PC-9 (cell line): ENCODE results near the gene SAMD11.

ENCODE experiments used
- EZH2 ChIP-seq: fragments of 200-600 bp; sonication (generic); IDR thresholded peaks from 2 replicates; pipeline ENCODE4 v1.8.0; 2017; ENCODE audit warnings: antibody characterized with exemption, low read depth
- TF ChIP-seq, protein P1 (sequence below): fragments of 200-600 bp; sonication (generic); conservative IDR thresholded peaks from 2 replicates; pipeline ENCODE4 v1.6.1; 2017; ENCODE audit warnings: mixed run types, antibody characterized with exemption, mild to moderate bottlenecking, moderate library complexity

- TF ChIP-seq, protein P1, sequence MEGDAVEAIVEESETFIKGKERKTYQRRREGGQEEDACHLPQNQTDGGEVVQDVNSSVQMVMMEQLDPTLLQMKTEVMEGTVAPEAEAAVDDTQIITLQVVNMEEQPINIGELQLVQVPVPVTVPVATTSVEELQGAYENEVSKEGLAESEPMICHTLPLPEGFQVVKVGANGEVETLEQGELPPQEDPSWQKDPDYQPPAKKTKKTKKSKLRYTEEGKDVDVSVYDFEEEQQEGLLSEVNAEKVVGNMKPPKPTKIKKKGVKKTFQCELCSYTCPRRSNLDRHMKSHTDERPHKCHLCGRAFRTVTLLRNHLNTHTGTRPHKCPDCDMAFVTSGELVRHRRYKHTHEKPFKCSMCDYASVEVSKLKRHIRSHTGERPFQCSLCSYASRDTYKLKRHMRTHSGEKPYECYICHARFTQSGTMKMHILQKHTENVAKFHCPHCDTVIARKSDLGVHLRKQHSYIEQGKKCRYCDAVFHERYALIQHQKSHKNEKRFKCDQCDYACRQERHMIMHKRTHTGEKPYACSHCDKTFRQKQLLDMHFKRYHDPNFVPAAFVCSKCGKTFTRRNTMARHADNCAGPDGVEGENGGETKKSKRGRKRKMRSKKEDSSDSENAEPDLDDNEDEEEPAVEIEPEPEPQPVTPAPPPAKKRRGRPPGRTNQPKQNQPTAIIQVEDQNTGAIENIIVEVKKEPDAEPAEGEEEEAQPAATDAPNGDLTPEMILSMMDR = no peak
- TF ChIP-seq EZH2 = no peak
Observed at GRCh38 chr1:918353-918752, 5.4 kb upstream of the SAMD11 start.
